ENCODE data around the gene TIE1.

The TIE1 gene

GRCh38 chr1:43293896-43294760, 6.7 kb upstream of the TIE1 start:
- peak; percentile 27 to 61 (median 40) for DNase-seq

GRCh38 chr1:43294761-43295160, 6.0 kb upstream of the TIE1 start:
- no peak for DNase-seq

GRCh38 chr1:43296207-43296606, 4.6 kb upstream of the TIE1 start:
- DNase-seq: no peak

DNA sequence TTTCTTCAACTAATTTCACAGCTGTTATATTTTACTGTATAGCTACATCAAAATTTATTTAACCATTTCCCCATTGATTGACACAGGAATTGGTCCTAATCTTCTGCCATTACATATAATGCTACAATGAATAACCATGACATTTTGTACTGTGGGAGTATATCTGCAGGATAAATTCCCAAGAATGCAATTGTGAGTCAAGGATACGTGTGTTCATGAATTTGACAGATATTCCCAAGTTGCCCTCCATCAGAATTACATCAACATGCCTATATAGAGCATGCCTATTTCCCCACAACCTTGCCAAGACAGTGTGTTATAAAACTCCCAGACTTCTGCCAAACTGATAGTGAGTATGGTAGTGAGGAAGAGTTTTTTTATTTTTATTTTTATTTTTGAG, 2.7 kb upstream of the TIE1 start:
- DNase-seq: no peak

- no peak for DNase-seq
Measured at GRCh38 chr1:43299101-43299500, 1.7 kb upstream of the TIE1 start.

- DNase-seq: peak in 1 of 4 experiments; percentile 12
Measured at GRCh38 chr1:43302201-43302600, 1.4 kb downstream of the TIE1 start.

DNA sequence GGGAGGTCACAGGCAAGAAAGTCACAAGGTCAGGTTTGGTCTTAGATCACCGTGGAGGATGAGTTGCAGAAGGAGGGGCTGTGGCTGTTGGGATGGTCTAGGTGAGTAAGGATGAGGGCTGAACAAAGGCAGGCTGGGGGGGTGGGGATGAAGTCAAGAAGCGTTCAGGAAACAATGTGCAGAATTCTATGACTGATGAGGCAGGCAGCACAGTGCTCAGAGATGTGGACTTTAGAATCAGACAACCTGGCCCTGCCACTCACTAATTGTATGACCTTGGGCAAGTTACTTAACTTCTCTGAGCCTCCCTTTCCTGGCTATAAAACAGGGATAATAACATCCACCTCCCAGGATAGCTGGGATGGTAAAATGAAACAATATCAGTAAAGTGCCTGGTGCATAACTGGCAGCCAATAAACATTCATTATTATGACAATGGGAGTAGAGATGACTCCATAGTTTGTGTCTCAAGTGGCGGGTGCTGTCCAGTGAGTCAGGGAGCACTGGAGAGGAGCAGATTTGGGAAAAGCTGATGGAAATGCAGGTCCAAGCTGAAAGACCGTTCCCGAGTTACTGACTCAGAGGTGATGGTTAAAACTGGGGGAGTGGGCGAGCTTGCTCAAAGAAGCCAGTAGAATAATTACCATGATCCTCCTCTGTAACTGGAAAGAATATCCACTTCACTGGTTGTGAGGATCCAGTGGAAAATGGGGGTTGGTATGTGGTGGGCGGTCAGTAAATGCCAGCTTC, 2.1 kb downstream of the TIE1 start:
- peak in 1 of 4 experiments; percentile 20 for DNase-seq

DNA sequence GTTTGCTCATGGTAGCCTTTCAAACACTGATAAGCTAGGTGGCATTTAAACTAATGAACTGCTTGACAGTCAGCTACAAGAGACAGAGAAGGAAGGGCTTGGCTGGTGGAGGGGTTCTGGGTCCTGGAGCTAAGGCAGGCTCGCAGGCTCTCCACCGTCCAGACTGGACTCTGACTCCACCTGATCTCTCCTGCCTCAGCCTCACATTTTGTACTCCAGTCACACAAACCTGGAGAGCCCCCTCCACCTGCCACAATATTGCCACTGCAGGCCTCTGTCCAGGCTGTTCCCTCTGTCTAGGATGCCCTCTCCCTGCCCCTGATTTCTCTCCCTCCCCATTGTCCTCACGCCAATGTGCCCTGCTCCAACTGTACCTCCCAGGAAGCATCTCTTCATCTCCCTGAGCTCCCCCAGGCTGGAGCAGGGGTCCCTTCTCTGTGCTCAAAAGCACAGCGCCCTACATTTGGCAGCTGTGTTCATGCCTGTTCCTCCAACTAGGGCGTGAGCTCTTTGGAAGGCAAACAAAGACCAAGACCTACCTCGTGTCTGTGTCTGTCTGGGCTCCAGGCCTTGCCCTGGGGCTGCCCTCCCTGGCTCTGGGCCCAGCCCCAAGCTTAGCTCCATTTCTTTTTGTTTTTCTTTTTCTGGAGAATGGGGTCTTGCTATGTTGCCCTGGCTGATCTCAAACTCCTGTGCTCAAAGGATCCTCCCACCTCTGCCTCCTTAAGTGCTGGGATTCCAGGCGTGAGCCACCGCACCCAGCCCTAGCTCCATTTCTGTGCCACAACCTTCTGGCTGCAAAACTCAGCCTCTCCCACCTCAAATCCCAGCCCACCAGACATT, 2.9 kb downstream of the TIE1 start:
- DNase-seq: no peak

- peak in 1 of 4 experiments; percentile 19 for DNase-seq
Measured at GRCh38 chr1:43304314-43304681, 3.5 kb downstream of the TIE1 start.

DNA sequence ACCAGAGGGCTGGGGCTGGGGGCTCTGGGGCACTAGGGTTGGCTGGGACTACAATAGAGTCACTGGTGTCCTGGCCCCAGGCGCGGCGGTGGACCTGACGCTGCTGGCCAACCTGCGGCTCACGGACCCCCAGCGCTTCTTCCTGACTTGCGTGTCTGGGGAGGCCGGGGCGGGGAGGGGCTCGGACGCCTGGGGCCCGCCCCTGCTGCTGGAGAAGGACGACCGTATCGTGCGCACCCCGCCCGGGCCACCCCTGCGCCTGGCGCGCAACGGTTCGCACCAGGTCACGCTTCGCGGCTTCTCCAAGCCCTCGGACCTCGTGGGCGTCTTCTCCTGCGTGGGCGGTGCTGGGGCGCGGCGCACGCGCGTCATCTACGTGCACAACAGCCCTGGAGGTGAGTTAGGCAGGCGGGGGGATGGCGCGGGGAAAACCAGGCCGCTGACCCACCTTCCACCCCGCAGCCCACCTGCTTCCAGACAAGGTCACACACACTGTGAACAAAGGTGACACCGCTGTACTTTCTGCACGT, 4.1 kb downstream of the TIE1 start:
- DNase-seq: no peak

DNA sequence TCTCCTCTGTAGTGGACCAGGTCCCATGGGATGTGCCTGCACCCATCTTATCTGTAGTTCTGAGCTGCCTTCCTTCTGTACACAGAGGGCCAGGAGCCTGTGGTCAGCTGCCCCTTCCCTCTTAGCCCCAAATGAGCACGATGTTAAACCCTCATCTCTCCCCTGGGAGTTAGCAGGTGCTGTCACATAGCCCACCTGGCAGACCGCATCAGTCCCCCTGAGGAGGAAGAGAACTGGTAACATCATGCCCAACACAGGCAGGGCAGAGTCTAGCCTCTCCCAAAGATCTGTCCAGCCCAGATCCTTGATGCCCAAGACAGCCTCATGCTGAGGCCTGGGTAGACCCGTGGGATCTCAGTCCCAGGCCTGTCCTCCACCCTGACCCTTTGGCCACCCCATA, 4.7 kb downstream of the TIE1 start:
- no peak for DNase-seq

DNA sequence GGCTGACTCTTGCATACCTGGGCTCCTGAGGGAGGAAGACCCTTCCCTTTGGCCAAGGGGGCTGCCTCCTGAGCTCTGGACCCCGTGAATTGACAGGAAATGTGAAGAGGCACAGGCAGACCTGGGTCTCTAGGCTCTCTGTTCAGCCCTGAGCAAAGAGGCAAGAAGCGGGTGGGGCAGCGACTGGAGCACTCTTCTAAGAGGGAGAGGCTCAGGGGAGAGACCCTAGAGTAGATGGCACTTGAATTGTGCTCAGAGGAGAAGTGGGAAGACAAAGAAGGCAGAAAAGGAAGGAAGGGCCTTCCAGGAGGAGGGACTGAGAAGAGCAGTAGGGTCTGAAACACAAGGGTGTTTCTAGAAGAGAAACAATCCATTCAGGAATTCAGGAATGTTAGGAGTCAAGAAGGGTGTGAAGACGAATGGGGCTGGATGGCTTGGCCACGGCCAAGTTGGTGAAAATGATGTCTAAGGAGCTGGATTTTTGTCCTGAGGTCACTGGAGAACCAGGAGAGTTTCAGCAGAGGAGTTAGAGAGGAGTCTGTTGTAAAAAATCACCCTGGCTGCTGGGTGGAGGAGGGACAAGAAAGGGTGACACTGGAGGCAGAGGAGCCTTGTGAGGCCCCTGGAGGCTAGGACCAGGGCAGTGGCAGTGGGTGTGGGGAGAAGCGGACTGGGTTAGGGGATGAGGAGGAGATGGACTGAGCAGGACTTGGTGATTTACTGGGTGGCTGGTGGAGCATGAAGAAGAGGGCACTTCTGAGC, 5.3 kb downstream of the TIE1 start:
- no peak for DNase-seq

GRCh38 chr1:43306688-43307457, 6.1 kb downstream of the TIE1 start:
- DNase-seq: no peak

DNA sequence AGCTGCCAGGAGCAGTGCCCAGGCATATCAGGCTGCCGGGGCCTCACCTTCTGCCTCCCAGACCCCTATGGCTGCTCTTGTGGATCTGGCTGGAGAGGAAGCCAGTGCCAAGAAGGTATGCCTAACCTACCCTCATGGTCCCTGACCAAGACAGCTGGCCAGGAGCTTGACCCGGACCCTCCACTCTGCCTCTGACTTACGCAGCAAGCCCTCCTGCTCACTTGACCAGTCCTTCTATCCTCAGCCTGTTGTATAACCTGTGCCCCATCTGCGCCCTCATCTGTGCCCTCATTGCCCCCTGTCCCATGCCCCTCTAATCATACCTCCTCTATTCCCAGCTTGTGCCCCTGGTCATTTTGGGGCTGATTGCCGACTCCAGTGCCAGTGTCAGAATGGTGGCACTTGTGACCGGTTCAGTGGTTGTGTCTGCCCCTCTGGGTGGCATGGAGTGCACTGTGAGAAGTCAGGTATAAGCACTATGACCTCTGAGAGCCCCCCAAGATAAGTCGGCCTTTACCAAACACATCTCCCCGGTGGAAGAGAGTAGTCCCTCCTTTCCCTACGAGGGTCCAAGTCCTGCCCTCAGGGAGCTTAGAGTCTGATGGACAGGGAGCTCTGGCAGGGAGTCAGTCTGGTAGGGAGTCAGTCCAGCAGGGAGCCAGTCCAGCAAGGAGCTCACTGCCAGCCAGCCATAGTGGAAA, 6.8 kb downstream of the TIE1 start:
- no peak for DNase-seq

DNA sequence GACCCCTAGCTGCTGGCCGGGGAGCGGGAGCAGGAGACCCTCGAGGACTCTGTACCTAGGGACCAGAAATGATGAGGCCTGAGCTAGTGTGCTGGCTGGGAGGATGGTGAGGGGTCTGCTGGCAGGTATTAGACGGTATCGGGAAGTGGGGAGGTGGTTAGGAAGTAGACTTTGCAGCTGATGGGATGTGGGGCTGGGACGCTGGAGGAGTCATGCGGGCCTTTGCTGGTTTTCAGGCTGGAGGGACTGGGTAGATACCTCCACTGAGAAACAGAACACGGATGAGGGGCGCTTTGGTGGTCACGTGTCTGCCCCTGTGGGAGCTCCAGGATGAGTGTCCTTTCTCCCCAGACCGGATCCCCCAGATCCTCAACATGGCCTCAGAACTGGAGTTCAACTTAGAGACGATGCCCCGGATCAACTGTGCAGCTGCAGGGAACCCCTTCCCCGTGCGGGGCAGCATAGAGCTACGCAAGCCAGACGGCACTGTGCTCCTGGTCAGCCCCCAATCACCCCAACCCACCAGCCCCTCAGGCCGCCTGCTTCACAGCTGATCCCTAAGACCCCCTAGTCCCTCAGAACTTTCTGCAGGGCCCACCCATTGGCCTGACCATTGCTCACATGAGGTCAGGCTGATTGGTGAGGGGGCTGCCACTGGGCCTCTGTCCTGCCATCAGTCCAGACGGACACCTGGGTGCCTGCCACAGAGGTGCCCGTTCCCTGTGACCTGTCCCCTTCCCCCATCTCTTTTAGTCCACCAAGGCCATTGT, 8.0 kb downstream of the TIE1 start:
- DNase-seq: no peak

DNA sequence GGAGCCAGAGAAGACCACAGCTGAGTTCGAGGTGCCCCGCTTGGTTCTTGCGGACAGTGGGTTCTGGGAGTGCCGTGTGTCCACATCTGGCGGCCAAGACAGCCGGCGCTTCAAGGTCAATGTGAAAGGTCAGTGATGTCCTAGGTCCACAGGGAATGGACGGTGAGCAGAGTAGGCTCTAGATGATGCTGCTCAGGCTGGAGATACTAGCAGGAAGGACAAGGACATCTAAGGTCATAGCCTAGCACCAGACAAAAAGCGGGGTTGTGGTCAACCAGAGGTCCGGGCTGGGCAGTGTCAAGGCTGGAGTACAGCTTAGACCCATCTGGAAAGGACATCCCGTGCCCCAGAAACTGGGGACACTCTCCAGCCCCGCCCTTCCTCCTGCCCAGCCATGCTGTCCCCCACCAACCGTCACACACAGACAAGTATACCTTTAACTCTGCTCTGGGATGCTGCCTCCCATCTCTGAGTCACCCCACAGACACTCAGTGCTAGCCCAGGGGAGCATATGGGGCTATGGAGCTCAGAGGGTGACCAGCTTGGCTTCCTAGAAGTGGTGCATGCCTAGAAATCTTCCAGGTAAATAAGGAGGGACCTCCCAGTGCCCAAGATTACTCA, 8.7 kb downstream of the TIE1 start:
- no peak for DNase-seq

DNA sequence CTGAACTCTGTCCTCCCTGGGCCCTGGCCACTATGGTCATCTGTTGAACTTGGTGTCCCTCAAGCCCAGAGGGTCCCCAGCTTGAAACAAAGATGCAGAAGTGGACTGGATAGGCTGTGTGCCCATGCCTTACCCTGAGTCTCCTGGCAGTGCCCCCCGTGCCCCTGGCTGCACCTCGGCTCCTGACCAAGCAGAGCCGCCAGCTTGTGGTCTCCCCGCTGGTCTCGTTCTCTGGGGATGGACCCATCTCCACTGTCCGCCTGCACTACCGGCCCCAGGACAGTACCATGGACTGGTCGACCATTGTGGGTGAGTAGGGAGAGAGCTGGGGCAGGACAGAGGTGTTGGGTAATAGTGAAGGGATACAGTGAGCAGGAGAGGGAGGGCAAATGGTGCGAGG, 10.7 kb downstream of the TIE1 start:
- no peak for DNase-seq

DNA sequence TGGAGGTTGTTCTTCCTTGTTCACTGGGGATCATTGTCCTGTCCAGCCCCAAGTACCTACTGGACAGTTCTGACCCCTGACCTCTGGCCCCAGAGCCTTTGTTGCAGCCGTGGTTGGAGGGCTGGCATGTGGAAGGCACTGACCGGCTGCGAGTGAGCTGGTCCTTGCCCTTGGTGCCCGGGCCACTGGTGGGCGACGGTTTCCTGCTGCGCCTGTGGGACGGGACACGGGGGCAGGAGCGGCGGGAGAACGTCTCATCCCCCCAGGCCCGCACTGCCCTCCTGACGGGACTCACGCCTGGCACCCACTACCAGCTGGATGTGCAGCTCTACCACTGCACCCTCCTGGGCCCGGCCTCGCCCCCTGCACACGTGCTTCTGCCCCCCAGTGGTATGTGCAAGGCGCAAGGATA, 11.4 kb downstream of the TIE1 start:
- no peak for DNase-seq

Measured in suppressor macrophage (primary cell).